NOMO-1 treated with DMSO at 0.1 percent for 48 hours (cell line): ENCODE measurements around the gene GAN.
"Not testable (repeated sequence)": the region's sequence is repeated elsewhere in the genome, so short reads cannot be mapped to it uniquely, and the experiment has no call there.

Source experiments
- DNase-seq: peaks from one replicate; lab custom pipeline; 2025; ENCODE audit not compliant: unreplicated experiment; lab: John Stamatoyannopoulos, UW

Gene GAN

DNA sequence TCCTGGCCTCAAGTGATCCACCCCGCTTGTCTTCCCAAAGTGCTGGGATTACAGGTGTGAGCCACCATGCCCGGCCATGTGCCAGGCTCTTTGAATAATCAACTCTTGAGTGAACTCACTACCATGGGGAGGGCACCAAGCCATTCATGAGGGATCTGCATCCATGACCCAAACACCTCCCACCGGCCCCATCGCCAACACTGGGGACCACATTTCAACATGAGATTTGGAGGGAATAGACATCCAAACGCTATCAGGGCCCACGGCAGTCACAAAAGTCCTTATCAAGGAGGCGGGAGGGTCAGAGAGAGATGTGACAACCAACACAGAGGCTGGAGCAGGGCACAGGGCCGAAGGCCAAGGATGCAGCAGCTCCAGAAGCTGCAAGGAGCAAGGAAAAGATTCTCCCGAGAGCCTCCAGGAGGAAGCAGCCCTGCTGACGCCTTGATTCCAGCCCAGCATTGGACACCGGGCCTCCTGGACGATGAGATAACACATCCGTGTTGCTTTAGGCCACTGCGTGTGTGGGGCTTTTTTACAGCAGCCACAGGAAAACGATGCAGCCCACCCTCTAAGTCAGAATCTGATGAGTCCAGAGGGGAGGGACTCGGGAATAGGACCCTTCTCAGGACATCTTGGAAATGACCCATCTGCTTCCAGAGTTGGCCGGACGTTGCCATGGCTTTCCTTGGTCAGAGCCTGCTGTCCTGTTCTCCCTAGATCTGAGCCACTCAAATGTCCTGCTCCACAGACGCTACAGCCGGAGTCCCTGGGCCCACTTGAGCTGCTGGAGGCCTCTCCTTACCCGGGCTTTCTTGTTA is 82.5 kb downstream of the GAN start:
- DNase-seq, result no peak

DNA sequence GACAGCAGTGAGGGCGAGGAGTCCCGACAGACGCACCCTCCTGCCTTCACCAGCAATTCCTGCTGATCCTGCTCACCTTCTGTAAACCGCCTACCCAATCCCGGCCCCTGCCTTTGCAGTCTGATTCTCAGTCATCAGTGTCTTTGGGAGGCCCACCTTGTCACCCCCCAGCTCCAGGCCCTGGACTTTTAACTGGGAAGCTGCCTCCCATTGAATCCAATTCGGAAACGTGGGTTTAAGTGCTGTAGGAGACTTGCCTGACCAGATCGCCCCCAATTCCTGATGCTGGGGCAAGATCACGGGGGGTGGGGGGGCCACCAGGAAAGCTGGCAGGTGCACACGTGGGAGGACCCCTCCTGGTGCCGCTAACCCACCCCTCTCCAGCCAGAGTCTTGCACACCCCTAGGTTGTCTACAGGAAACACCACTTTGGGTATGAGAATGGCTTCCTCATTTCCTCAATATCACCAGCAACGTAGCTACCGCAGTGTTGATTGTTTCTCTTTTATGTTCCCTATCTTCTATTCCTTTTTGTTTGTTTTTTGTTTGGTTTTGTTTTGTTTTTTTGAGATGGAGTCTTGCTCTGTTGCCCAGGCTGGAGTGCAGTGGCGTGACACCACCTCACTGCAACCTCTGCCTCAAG is 83.2 kb downstream of the GAN start:
- DNase-seq, result no peak

DNA sequence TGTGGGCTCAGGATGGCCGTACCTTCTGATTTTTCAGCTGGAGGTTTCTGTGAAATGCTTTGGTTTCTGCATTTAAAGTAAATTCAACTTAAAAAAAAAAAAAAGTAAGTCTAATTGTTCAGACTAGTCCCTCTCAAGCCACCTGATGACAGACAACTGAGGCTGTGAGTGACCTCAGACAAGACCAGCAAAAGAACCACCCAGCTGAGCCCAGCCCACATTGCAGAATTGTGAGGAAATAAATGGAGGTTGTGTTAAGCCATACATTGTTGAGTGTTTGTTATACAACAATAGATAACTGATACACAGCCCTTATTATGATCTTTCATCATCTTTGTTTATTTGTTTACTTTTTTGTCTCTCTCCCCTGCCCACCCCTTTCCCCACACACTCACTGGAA is 85.1 kb downstream of the GAN start:
- no peak for DNase-seq

DNA sequence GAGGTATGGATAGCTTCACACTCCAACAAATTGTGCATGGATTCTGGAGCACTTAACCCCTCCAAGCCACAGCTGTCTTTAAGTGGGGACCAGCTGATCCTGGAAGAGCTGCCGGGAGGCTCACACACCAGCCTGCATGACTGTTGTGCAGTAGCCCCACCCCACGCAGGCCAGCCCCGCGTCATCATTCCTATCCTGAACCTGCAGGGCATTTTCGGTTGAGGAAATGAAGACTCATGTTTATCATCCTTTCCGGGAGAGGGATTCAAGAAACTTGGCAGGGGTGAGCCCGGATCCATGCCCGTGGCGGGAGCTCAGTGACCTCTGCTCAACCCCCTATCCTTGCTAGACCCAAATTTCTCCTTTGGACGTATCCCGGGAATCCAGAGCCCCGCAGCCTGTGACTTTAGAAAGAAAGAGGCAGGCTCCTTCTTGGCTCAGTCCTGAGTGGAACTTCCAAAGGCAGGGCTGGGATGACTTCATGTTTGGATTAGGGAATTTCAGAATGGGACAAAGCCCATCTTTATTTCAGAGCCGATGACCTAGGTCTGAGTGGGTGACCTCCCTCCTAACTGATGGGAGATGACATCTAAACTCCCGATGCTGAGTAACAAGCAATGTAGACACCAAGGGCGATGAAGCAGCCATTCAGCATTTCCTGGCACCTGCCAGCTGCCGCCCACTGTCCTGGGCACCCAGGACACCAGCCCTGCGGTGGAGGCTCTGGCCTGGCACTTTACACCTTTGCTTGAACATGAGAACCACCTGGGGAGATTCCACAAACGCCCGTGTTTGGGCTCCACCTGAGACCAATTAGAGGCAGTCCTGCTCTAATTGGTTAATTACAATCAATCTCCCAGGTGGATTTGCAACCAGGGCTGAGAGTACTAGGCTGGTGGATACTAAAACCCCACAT is 86.5 kb downstream of the GAN start:
- no peak for DNase-seq

DNA sequence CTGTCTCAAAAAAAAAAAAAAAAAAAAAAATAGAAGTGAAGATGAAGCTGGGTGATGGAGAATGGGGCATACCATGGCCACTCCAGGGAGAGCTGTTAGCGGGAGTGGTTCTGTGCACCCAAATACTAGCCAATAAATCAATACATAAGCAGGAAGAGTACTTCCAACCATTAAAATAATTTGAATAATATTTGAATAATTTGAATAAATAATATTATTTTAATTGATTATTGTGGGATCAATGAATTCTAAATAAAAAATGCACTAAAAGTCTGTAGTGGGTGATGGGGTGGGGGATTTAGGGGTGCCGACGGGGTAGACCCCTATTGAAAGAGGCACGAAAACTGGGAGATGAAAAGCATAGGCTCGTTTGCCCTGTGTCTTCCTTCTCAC is 88.4 kb downstream of the GAN start:
- DNase-seq, result no peak

DNA sequence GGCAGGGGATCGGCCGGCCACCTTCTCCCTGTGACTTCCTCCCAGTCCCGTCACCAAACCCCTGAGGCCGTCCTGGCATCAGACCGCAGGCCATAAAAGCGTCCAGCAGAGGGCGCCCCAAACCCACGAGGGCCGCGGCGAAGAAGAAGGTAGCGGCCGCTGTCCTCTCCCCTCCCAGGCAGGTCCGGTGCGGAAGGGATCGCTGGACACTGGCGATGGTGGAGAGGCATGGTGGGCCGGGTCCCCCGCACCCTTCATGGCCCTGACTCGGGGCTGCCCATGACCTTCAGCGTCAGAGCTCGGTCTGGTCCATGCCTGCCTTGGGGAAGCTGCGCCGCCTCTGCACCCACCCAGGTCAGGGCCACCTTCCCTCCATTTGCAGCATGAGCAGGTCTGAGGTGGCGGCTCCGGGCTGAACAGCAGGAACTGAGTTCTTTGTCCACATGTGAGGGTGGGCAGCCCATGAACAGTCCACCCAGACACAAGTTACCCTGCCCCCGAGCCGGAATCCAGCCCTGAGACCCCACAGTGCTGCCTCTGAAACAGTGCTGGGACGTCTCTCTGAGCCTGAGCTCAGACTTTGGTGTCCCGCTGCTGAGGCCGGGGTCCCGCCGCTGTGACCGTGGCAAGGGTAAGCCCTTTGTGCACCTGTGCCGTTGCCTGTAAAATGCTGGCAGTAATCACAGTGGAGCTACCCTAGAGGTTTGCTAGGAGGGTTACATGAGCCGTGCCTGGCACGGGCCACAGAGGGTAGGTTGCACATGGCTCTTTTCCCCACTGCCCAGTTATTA is 89.0 kb downstream of the GAN start:
- peak; percentile 81 for DNase-seq

- DNase-seq, result not testable (repeated sequence)
These were observed 90.2 kb downstream of the GAN start for GRCh38 chr16:81405002-81405401.

DNA sequence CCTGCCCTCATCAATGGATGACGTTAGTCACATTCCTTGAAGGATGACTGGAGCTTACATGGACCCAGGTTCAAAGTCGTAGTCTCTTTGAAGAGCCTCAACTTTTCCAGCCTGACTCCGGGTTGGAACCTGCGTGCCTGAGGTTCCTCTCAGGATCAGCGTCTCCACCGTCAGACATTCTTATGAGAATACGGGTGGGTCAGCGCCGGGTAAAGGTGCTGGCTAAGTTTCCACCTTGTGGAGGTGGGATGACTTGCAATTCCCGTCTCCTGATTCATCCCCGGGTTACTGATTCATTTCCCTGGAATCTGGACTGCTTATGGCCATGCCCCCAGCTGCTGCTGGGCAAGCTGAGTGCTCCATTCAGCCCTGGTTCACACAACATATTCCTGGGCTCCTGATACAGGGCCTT is 90.9 kb downstream of the GAN start:
- no peak for DNase-seq

DNA sequence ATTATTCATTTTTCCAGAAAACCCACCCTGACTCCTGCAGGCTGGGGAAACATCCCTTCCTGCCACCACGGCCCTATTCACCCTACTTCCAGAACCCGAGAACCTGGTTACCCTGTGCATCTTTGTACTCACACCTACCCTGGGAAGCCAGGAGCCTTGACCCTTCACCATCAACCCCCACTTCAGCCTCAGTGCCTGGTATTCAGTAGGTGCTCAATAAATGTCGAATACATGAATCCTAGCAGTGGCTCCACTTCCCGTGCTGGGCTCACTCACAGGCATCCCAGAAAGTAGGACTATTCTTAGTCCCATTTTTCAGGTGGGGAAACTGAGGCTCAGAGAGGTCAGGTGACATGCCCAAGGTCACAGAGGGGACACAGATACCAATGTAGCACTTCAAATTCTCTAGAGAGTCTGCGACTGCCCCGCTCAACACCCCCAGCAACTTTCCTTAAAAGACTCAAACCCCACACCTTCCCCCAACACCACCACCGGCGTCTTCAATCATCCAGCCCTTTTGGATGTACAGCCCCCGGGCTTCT is 93.7 kb downstream of the GAN start:
- DNase-seq, result no peak

GRCh38 chr16:81409016-81409556 is 94.3 kb downstream of the GAN start:
- DNase-seq, result no peak

GRCh38 chr16:81410643-81411293 is 96.0 kb downstream of the GAN start:
- DNase-seq, result no peak

GRCh38 chr16:81413245-81413990 is 98.7 kb downstream of the GAN start:
- DNase-seq, result no peak

DNA sequence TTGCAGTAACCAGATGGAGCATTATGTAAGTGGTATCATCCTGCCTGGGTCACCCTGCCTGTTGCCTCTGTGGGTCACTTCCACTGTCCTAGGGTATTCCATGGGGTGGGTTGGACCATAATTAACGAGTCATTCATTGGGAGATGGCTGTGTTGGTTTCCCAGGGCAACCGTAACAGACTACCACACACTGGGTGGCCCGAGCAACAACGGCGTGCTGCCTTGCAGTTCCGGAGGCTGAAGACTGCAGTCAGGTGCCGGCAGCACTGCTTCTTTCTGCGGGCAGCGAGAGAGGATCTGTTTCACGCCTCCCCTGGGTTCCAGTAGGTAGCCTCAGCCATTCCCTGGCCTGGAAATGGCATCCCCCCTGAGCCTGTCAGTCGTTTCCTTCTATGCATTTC is 101.0 kb downstream of the GAN start:
- no peak for DNase-seq

GRCh38 chr16:81416749-81417148 is 102.0 kb downstream of the GAN start:
- DNase-seq, result no peak

DNA sequence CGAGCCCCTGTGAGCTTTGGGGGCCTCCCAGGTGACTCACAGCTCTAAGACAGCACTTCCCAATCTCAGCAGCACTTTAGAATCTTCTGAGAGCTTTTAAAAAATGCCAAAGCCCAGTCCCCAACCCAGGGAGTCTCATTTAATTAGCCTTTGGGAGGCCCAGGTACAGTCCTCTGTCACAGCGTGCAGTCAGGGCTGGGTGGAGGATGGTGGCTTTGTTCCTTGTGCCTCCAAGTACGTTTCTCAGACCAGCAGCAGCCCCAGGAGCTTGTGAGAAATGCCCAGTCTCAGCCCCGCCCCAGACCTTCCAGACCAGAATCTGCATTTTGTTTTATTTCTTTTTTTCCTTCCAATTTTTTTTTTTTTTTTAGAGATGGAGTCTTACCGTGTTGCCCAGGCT is 102.4 kb downstream of the GAN start:
- no peak for DNase-seq

- DNase-seq, result no peak
These were observed 105.0 kb downstream of the GAN start for GRCh38 chr16:81419806-81420205.

- no peak for DNase-seq
These were observed 106.4 kb downstream of the GAN start for GRCh38 chr16:81421126-81421525.

- DNase-seq, result no peak
These were observed 106.8 kb downstream of the GAN start for GRCh38 chr16:81421536-81421935.

GRCh38 chr16:81422153-81422552 is 107.4 kb downstream of the GAN start:
- not testable (repeated sequence) for DNase-seq
